NCI-H226 (cell line): ENCODE data around the gene CGA.

ENCODE experiments used
- DNase-seq: peaks from one replicate; pipeline ENCODE4 v3.0.0-alpha.2; 2015

CGA gene

GRCh38 chr6:87082160-87082721 is 12.7 kb downstream of the CGA start:
- no peak for DNase-seq

- peak; percentile 49 for DNase-seq
Observed at GRCh38 chr6:87078983-87079616, 15.8 kb downstream of the CGA start.

GRCh38 chr6:87075168-87075567 is 19.7 kb downstream of the CGA start:
- no peak for DNase-seq

- DNase-seq: no peak
Observed at GRCh38 chr6:87074101-87074621, 20.7 kb downstream of the CGA start.

- no peak for DNase-seq
Observed at GRCh38 chr6:87071683-87072082, 23.2 kb downstream of the CGA start.

- no peak for DNase-seq
Observed at GRCh38 chr6:87070741-87071140, 24.2 kb downstream of the CGA start.

- DNase-seq: no peak
Observed at GRCh38 chr6:87068795-87069194, 26.1 kb downstream of the CGA start.

GRCh38 chr6:87066449-87067333 is 28.2 kb downstream of the CGA start:
- DNase-seq: peak; percentile 7

- no peak for DNase-seq
Observed at GRCh38 chr6:87065117-87065516, 29.8 kb downstream of the CGA start.

- no peak for DNase-seq
Observed at GRCh38 chr6:87059943-87060342, 35.0 kb downstream of the CGA start.

- DNase-seq: no peak
Observed at GRCh38 chr6:87054143-87054833, 40.6 kb downstream of the CGA start.

- no peak for DNase-seq
Observed at GRCh38 chr6:87053312-87053711, 41.6 kb downstream of the CGA start.

- DNase-seq: no peak
Observed at GRCh38 chr6:87049779-87050178, 45.1 kb downstream of the CGA start.

GRCh38 chr6:87045521-87046075 is 49.3 kb downstream of the CGA start:
- no peak for DNase-seq

- DNase-seq: no peak
Observed at GRCh38 chr6:87040729-87041128, 54.2 kb downstream of the CGA start.
